Measurements from ENCODE around the gene CACNA1B. TPM values are rescaled to one million over a fixed set of nuclear protein-coding genes. Genes with fewer than 3 reads are reported as not detected.

Gene CACNA1B
- total and polyA plus RNA-seq, 8 donors, result 0.15 to 0.34 (median 0.29) TPM; not detected in 1

DNA sequence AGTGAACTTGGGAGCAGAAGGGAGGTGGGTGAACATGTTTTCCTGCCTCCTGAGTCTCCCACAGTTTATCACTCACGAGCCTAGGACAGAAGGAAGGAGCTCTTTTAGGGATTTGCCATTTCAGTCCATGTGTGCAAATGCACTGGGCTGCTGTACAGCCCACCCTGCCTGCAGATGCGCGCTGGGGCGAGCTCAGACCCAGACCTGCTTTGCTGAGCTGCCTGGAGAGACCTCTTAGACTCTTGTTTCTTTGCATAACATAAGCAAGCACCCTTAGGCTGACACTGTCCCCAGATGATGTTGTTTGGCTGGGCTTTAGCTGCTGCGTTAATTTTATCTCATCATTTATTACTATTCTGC, 199.0 kb downstream of the CACNA1B start:
- TF ChIP-seq, protein P1, sequence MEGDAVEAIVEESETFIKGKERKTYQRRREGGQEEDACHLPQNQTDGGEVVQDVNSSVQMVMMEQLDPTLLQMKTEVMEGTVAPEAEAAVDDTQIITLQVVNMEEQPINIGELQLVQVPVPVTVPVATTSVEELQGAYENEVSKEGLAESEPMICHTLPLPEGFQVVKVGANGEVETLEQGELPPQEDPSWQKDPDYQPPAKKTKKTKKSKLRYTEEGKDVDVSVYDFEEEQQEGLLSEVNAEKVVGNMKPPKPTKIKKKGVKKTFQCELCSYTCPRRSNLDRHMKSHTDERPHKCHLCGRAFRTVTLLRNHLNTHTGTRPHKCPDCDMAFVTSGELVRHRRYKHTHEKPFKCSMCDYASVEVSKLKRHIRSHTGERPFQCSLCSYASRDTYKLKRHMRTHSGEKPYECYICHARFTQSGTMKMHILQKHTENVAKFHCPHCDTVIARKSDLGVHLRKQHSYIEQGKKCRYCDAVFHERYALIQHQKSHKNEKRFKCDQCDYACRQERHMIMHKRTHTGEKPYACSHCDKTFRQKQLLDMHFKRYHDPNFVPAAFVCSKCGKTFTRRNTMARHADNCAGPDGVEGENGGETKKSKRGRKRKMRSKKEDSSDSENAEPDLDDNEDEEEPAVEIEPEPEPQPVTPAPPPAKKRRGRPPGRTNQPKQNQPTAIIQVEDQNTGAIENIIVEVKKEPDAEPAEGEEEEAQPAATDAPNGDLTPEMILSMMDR (IDR thresholded peaks at IDR 0.05), result no peak
- intact Hi-C loops (cut with DNase I), result no loop called here
- Histone ChIP-seq H3K9me3 (no peaks in the 10 kb centered on the region), H3K27me3 (peaks cover 0 to 32% of the 10 kb centered on the region in 2 donors), H3K36me3 (no peaks in the 10 kb centered on the region), H3K27ac (no peak overlapping the region), H3K4me3 (no peak overlapping the region), H3K4me1 (no peaks in the 10 kb centered on the region)
- no peak for DNase-seq
- no peak for ATAC-seq

DNA sequence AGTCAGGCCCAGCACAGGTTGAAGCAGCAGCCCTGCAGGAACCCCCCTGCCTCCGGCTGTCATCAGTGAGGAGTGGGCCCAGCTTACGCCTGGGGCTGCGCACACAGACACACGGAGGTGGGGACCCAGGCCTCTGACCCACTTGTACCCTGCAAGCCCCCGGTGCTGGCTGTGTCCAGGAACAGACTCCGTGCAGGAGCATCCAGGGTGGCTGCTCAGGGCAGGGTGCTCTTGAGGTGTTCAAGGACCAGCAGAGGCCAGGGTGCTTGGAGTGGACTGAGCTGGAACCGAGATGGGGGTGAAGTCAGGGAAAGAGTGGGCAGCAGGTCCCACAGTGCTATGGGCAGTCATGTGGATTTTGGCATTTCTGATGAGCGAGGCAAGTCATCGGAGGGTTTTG, 199.5 kb downstream of the CACNA1B start:
- peaks cover 0 to 32% of the 10 kb centered on the region in 2 donors for H3K27me3 ChIP-seq
- no peak overlapping the region for H3K27ac ChIP-seq
- H3K36me3 ChIP-seq, result no peaks in the 10 kb centered on the region
- intact Hi-C loops (cut with DNase I), result no loop called here
- DNase-seq, result peak in 1 of 4 donors; percentile 40
- no peaks in the 10 kb centered on the region for H3K4me1 ChIP-seq
- H3K9me3 ChIP-seq, result no peaks in the 10 kb centered on the region
- no peak for ATAC-seq
- no peak overlapping the region for H3K4me3 ChIP-seq
- TF ChIP-seq, protein P1 (IDR thresholded peaks at IDR 0.05), result no peak

GRCh38 chr9:138077898-138078540, 200.4 kb downstream of the CACNA1B start:
- TF ChIP-seq, protein P1 (IDR thresholded peaks at IDR 0.05), result no peak
- DNase-seq (no peak), ATAC-seq (no peak)
- H3K27ac ChIP-seq, result no peak overlapping the region
- no peaks in the 10 kb centered on the region for H3K4me1 ChIP-seq
- no peak overlapping the region for H3K4me3 ChIP-seq
- intact Hi-C loops (cut with DNase I), result no loop called here
- no peaks in the 10 kb centered on the region for H3K9me3 ChIP-seq
- H3K36me3 ChIP-seq, result no peaks in the 10 kb centered on the region
- peaks cover 0 to 25% of the 10 kb centered on the region in 2 donors for H3K27me3 ChIP-seq

DNA sequence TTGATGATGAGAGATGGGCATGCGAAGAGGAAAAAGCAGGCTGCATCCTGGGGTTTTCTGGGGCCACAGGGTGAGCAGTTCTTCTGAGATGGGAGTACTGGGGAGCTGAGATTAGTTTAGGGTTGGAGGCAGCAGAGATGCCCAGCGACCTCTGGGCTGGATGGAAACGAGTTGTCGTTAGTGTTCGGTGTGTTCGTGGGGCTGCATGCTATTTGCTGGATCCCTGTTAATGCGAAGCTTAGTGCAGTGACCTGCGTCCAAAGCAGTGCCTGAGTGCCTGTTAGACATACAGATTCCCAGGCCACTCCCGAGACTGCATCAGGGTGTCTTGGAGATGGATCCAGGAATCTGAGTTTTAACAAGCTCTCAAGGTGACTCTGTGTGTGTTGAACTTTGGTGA, 201.3 kb downstream of the CACNA1B start:
- Histone ChIP-seq H3K36me3 (no peaks in the 10 kb centered on the region), H3K9me3 (peaks cover 0 to 1% of the 10 kb centered on the region in 2 donors), H3K27ac (no peak overlapping the region), H3K4me3 (no peak overlapping the region), H3K27me3 (peaks cover 0 to 24% of the 10 kb centered on the region in 2 donors), H3K4me1 (no peaks in the 10 kb centered on the region)
- intact Hi-C loops (cut with DNase I), result no loop called here
- TF ChIP-seq, protein P1 (IDR thresholded peaks at IDR 0.05), result no peak
- DNase-seq (no peak), ATAC-seq (no peak)

DNA sequence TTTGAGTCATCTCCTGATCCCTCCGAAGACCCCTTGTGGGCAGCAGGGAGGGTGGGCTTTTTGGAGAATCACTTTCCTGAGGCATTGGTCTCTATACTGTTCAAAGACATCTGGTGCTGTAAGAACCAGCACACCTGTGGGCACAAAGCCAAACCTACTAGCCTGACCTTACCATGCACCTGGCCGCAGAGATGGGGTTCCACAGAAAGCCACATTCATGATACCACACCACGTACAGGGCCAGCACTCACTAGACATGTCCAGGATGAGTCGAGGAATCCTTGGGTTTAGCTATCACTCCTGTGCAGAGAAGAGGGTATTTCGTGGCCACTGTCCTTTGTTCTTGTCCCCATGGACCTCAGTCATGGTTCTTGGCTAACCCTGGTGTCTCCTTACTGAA, 203.4 kb downstream of the CACNA1B start:
- intact Hi-C loops (cut with DNase I), result no loop called here
- no peaks in the 10 kb centered on the region for H3K4me1 ChIP-seq
- H3K9me3 ChIP-seq, result peaks cover 0 to 17% of the 10 kb centered on the region in 2 donors
- H3K4me3 ChIP-seq, result no peak overlapping the region
- TF ChIP-seq, protein P1 (IDR thresholded peaks at IDR 0.05), result no peak
- DNase-seq (no peak), ATAC-seq (no peak)
- no peak overlapping the region for H3K27ac ChIP-seq
- H3K36me3 ChIP-seq, result no peaks in the 10 kb centered on the region
- peaks cover 0 to 24% of the 10 kb centered on the region in 2 donors for H3K27me3 ChIP-seq

Data from left lung (tissue), 10 donors.